NCI-H524 treated with DMSO at 0.1 percent for 48 hours (cell line): Measurements from ENCODE around the gene GCSH.
"Not testable (repeated sequence)": the region's sequence is repeated elsewhere in the genome, so short reads cannot be mapped to it uniquely, and the experiment has no call there.

ENCODE experiments used
- DNase-seq: peaks from one replicate; lab custom pipeline; 2025; lab: John Stamatoyannopoulos, UW

The GCSH gene

GRCh38 chr16:81095953-81096714 lies at the start of gene GCSH:
Gene GCSH (minus strand): TSS chr16:81096395. CDS start chr16:81096278, 117 bp downstream.
- DNase-seq, result peak; percentile 90

GRCh38 chr16:81143921-81144471 lies 47.8 kb upstream of the GCSH start:
- DNase-seq, result no peak

GRCh38 chr16:81142864-81143263 lies 46.7 kb upstream of the GCSH start:
- DNase-seq, result no peak

GRCh38 chr16:81140930-81141780 lies 45.0 kb upstream of the GCSH start:
- no peak for DNase-seq

- DNase-seq, result no peak
Measured at GRCh38 chr16:81138831-81139557, 42.8 kb upstream of the GCSH start.

GRCh38 chr16:81137754-81138153 lies 41.6 kb upstream of the GCSH start:
- DNase-seq, result no peak

GRCh38 chr16:81136390-81137335 lies 40.5 kb upstream of the GCSH start:
- DNase-seq, result no peak

GRCh38 chr16:81130126-81130525 lies 33.9 kb upstream of the GCSH start:
- DNase-seq, result no peak

- DNase-seq, result no peak
Measured at GRCh38 chr16:81128726-81129524, 32.7 kb upstream of the GCSH start.

GRCh38 chr16:81127051-81127450 lies 30.9 kb upstream of the GCSH start:
- DNase-seq, result no peak

- DNase-seq, result no peak
Measured at GRCh38 chr16:81123092-81123852, 27.1 kb upstream of the GCSH start.

- no peak for DNase-seq
Measured at GRCh38 chr16:81121474-81121990, 25.3 kb upstream of the GCSH start.

GRCh38 chr16:81117436-81117835 lies 21.2 kb upstream of the GCSH start:
- DNase-seq, result no peak

- DNase-seq, result no peak
Measured at GRCh38 chr16:81116285-81116684, 20.1 kb upstream of the GCSH start.

- DNase-seq, result no peak
Measured at GRCh38 chr16:81112453-81112852, 16.3 kb upstream of the GCSH start.

- not testable (repeated sequence) for DNase-seq
Measured at GRCh38 chr16:81109274-81109673, 13.1 kb upstream of the GCSH start.

GRCh38 chr16:81107511-81107910 lies 11.3 kb upstream of the GCSH start:
- DNase-seq, result no peak

GRCh38 chr16:81106826-81107503 lies 10.8 kb upstream of the GCSH start:
- no peak for DNase-seq

GRCh38 chr16:81105946-81106345 lies 9.8 kb upstream of the GCSH start:
- DNase-seq, result no peak
